ENCODE results near the gene COL4A6. TPM values are rescaled to one million over a fixed set of nuclear protein-coding genes. Genes with fewer than 3 reads are reported as not detected.
A peak's percentile ranks its signal among the peaks of the same experiment; 100 is the strongest.
"Not testable (repeated sequence)": the region's sequence is repeated elsewhere in the genome, so short reads cannot be mapped to it uniquely, and the experiment has no call there.

Gene COL4A6
- total RNA-seq, 1 donor from 2014 or later, result 9.1 TPM

DNA sequence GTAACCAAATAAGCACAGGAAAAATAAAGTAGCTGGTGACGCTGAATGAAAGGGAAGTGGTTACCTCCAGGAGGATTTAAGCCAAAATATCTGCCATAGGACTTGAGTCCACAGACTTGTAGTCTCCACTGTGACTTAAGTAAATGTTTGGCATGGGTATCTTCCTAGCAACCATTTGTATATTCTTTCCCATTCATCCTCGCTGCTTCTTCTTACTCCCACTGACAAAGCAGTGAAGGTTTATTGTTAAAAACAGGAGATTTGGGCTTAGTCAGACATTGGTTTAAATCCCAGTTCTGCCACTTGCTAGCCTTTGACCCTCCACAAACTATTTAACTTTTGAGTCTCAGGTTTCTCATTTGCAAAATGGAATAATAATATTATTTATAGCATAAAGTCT is 22.3 kb downstream of the COL4A6 start:
- ATAC-seq (no peak), DNase-seq (no peak)
- intact Hi-C loops (cut with micrococcal nuclease), result no loop called here

DNA sequence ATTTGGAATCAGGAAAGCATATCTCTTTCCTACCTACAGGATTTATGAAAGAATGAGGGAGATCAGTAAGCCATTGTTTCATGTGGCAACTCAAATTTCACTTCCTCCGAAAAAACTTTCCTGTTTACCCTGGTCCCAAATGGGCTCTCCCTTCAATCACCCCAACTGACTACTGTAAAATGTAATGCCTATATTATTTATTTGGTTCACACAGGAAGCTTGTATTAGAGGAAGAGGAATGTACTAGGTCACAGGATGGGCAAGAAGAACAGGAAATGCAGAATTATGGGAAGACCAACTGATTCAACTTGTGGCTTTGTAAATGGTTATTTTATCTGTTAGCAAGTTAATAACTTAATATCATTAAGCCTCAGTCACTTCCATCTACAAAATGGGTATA is 23.1 kb downstream of the COL4A6 start:
- intact Hi-C loops (cut with micrococcal nuclease), result no loop called here
- DNase-seq, result no peak
- ATAC-seq, result no peak

DNA sequence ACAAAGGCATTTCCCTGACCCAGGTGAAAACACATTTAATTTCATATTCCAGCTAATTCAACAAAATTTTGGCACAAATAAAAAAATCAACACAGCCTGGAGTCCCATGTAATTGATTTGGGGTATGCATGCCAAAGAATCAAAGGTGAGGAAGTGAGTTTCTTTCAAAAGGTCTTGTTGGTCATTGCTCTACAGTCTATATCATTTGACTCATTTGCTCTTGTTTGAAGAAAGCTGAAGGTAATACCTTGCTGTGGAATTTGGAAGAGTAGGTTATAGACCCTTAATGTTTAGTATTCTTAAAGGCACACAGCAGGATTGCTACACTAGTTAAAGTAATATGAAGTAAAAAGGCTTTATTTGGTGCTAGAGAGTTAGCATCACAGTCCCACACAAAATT is 25.4 kb downstream of the COL4A6 start:
- intact Hi-C loops (cut with micrococcal nuclease), result no loop called here
- ATAC-seq, result no peak
- no peak for DNase-seq

- no peak for ATAC-seq
Measured at GRCh38 chrX:108399418-108400165, 38.6 kb downstream of the COL4A6 start.

DNA sequence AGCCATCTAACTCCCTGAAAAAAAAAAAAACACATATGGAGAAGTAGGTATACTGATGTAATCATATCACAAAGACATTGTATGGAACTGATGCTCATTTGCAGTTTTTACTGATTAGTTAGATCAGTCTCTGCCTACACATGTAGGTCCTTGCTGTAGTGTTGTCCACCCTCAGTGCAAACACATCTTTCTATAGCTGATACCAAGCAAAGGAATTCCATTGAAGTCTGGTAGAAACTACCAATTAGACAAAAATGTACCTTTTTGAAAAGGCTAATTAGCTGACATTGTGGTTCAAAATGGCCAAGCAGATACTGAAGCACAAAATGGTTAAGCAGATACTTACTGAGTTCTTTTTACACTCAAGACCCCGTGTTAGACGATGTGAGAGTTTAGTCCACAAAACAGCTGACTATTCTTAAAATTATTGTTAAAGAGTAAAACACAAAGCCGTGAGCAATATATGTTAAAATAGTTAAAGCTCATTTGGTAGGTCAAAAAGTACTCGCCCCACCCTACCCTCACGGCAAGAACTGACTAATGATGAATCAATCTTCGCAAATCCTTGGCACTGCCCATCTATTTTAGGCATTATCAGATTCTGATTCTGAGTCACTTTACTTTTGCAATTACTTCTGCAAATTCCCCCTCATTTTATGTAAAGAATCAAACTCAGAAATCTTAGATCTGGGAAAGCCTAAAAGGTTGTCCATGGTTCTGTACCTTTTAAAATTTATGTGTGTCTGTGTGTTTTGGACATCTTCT is 40.4 kb downstream of the COL4A6 start:
- intact Hi-C loops (cut with micrococcal nuclease), result no loop called here
- ATAC-seq (no peak), DNase-seq (no peak)

More at GRCh38 chrX:108399418-108400165, 38.6 kb downstream of the COL4A6 start:
- DNase-seq, result no peak
- intact Hi-C loops (cut with micrococcal nuclease), result no loop called here

GRCh38 chrX:108396986-108397385 is 41.2 kb downstream of the COL4A6 start:
- no peak for DNase-seq
- ATAC-seq, result no peak
- intact Hi-C loops (cut with micrococcal nuclease), result no loop called here

DNA sequence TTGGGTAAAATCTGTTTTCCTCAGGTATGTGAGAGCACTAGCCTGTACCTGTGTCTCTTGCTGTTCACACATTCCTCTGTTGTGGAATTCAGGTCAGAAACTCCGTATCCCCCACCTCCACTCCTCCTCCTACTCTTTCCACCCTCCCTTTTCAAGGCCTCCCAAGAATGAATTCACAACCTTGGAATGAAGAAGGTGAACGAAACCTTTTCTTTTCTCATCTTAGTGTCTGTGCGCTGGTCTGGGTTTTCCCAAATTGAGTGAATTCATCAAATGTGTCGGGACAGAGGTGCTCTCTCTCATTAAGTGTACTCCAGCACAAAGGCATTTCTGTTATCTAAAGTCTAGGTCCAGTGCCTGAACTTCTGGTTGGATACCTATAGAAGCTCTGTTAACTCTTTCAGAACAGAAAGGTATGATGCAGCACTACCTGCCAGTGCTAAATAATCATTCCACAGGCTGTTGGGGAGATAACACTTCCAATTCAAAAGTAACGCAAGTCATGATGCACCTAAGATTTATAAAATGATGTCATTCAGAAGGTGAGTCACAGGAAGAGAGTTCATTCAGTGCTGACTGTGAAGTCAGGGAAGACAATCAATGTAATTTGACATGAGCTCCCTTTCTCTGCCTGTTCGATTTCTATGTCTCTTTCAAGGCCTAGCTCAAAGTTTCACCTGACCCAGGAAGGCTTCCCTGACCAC is 41.9 kb downstream of the COL4A6 start:
- no peak for ATAC-seq
- intact Hi-C loops (cut with micrococcal nuclease), result no loop called here
- no peak for DNase-seq

- ATAC-seq (peak; percentile 92), DNase-seq (peak; percentile 42)
- intact Hi-C loops (cut with micrococcal nuclease), result not testable (repeated sequence)
Measured at GRCh38 chrX:108390976-108391717, 47.1 kb downstream of the COL4A6 start.

DNA sequence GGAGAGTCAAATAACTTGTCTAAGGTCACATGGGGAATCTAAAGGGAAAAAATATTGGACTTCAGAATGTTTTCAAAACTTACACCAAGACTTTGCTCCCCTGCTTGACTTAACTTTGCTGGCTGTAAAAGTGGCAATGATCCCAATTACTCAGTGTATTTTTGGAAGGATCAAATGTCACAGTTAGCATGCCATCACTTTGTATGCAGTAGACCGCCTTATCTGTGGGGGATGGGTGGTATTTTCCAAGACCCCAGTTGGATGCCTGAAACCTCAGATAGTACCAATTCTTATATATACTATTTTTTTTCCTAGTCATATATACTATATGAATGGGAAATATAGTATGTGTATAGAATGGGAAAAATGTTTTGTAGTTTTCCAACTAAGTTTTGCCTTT is 53.4 kb downstream of the COL4A6 start:
- ATAC-seq (peak; percentile 46), DNase-seq (no peak)
- intact Hi-C loops (cut with micrococcal nuclease), result no loop called here

DNA sequence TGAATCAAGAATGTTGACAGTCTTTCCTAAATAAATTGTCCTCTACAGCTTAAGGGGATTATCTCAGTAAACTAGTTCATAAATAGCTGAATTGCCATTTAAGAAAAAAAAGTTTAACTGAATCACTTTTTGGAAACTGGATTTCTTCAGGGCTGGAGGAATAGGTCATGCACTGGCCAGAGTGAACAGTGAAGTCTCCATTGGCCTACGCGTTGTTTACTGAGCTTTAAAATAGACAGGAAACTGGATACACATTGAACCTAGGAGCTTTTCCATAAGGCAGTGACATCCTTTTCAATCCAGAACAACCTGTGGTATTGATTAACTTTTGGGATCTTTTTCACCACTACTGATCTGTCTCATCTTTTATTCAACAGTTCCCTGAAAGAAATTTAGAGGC is 58.0 kb downstream of the COL4A6 start:
- DNase-seq, result no peak
- intact Hi-C loops (cut with micrococcal nuclease), result no loop called here
- no peak for ATAC-seq

DNA sequence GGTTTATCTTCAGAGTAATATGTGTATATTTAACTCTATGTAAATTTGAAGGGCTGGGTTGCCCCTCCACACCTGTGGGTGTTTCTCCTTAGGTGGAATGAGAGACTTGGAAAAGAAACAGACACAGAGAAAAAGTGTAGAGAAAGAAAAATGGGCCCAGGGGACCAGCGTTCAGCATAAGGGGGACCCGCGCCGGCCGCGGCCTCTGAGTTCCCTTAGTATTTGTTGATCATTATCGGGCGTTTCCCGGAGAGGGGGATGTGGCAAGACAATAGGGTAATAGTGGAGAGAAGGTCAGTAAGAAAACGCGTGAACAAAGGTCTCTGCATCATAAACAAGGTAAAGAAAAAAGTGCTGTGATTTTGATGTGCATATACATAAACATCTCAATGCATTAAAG is 61.4 kb downstream of the COL4A6 start:
- DNase-seq; ATAC-seq; intact Hi-C loops (cut with micrococcal nuclease): not testable (repeated sequence)

DNA sequence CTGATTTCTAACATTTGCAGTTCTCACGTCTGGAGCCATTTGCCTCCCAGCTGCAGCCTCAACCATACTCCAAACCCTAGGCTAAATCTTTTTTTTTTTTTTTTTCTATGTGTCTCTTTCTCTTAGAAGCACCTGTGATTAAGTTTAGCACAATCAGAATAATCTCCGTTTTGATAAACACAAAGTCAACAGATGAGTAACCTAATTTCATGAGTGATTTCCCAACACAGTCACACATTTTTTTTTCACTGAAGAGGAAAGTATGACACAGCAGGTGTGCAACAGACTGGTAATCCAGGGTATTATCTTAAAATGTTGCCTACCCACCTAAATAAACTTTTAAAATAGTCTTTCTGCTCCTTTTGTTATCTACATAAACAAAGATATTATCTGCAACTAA is 62.6 kb downstream of the COL4A6 start:
- ATAC-seq; intact Hi-C loops (cut with micrococcal nuclease); DNase-seq: not testable (repeated sequence)

DNA sequence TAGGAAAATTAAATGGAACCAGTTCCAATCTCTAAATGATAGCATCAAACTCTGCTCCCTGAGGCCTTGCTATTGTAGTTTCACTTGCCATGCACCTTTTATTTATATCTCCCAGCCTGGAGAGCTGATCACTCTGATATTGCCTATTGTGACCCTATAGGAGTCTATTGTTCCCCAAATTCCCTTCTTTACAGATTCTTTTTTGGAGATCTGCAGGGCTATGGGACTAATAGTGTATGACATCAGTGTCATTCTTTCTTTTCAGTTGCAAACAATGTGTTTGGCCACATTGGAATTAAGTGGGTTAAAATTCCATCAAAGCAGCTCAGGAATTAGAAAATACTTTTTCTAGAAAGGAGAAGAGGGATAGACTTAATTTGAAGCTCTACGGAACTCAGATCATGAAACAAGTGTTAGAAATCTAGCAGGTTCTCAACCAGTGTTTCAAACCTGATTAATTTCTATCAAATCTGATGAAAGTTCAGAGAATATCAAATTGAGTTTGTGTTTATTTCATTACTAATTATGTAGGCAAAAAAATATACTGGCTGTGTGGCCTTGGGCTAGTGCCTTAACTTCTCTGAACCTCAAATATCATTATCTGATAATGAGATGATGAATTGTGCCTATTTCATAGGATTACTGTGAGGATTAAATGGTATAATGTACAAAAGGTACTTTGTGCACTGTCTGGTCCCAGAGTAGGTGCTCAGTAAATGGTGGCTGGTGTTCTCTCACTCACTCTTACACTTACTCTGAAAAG is 71.4 kb downstream of the COL4A6 start:
- intact Hi-C loops (cut with micrococcal nuclease), result no loop called here
- no peak for ATAC-seq
- no peak for DNase-seq

DNA sequence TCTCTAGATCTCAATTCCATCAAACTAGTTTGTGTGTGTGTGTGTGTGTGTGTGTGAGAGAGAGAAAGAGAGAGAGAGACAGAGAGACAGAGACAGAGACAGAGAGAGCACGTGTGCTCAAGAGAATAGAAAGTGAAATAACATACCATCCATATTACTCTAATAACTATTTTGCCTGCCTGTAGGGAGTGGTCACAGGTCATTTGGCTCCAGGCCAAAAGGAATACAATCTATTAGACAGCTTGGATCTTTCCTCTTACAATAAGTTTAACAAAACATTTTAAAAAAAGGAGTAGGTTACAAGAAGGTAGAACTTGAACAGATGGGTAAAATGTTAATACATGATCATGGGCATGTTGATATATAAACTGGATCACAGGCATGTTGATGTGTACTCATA is 76.2 kb downstream of the COL4A6 start:
- intact Hi-C loops (cut with micrococcal nuclease), result no loop called here
- ATAC-seq, result no peak
- no peak for DNase-seq

- no peak for DNase-seq
- intact Hi-C loops (cut with micrococcal nuclease), result no loop called here
- ATAC-seq, result no peak
Measured at GRCh38 chrX:108361316-108361715, 76.9 kb downstream of the COL4A6 start.

GRCh38 chrX:108359806-108360602 is 78.2 kb downstream of the COL4A6 start:
- intact Hi-C loops (cut with micrococcal nuclease), result no loop called here
- DNase-seq (no peak), ATAC-seq (peak; percentile 59)

DNA sequence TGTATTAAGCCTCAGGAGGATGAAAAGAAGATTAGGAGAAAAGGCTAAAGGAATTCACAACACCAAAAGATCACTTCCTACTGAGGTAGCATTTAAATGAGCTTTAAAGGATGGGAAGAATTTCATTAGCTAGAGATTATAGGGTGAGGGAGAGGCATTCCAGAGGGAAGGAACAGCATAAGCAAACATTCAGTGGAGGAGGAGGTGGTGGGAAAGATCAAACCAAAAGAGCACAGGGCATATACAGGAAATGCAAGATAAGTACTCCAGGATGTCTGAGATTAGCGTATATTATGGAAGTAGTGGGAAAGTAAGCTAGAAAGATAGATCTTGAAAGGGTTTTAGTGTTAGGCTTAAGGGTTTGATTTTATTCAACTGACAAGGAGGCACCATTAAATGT is 84.8 kb downstream of the COL4A6 start:
- intact Hi-C loops (cut with micrococcal nuclease), result no loop called here
- DNase-seq (no peak), ATAC-seq (no peak)

DNA sequence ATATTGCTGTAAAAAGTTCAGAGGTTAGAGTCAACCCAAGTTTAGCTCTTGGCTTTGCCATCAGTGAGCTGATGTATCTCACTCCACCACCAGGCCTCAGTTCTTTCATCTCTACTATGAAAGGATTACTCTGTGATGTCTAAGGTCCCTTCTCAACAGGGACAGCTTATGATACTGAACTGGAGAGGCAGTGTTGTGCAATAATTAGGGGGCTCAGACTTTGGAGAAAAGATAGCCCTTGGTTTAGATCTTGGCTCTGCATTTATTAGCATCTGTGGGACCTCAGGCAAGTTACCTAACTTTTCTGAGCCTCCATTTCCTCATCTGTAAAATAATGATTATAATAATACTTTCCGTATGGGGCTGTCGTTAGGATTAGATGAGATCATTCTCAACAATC is 89.0 kb downstream of the COL4A6 start:
- intact Hi-C loops (cut with micrococcal nuclease), result no loop called here
- no peak for DNase-seq
- no peak for ATAC-seq

All from left ventricle myocardium superior (tissue), 1 donor.